Right lobe of liver (tissue), 4 donors: Measurements from ENCODE around the gene GLIS1.

Experiments
- POLR2A ChIP-seq: fragments of 450-650 bp; IDR thresholded peaks from one replicate; pipeline ENCODE4 v1.6.1; 2017; ENCODE audit warnings: antibody characterized with exemption, mild to moderate bottlenecking
- TF ChIP-seq, protein P1 (sequence below), 4 donors: fragments of 200-600 bp in 3 of 4; fragments of 450-650 bp in 1 of 4; IDR thresholded peaks; one replicate each; pipeline versions ENCODE4 v1.5.1 to v1.8.0; 2016 to 2022; ENCODE audit warnings: antibody characterized with exemption in 4 of 4, mild to moderate bottlenecking in 2 of 4
- donor health status: DM: no; HTN: no; CAD: no.
- donor health status: DM: no; HTN: no; CAD: no.
- donor health status: DM: no; HTN: yes; CAD: no.

DNA sequence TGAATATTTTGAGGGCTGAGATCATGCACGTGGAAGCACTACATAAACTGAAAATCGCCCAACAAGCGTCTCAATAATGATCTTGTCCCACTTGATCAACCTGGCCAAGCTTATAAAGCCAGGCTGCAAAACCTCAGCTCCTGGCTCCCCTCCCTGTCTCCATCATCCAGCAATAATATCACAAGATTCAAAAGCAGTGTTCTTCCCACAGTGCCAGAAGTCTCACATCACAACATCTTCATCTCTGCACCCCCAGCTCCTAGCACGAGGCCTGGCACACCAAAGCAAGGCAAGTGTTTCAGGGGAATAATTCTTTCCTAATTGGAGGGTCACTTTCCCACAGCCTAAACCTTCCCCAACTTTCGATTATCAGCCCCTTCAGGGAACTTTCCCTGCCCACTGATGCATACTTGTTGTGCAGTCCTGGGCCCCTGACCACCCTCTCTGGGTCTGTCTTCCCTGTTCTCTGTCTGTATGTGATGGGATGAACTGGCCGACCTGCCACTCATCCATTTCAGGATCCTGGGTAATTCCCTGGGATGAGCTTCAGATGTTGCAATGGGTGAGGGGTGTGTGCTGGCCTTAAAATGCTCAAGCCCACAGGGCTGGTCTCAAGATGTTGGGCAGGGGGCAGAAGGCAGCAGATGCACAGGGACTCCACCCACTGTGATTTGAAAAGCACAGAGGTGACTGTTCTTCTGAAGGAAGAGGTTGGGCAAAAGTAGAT lies 150.7 kb downstream of the GLIS1 start:
- TF ChIP-seq, protein P1, sequence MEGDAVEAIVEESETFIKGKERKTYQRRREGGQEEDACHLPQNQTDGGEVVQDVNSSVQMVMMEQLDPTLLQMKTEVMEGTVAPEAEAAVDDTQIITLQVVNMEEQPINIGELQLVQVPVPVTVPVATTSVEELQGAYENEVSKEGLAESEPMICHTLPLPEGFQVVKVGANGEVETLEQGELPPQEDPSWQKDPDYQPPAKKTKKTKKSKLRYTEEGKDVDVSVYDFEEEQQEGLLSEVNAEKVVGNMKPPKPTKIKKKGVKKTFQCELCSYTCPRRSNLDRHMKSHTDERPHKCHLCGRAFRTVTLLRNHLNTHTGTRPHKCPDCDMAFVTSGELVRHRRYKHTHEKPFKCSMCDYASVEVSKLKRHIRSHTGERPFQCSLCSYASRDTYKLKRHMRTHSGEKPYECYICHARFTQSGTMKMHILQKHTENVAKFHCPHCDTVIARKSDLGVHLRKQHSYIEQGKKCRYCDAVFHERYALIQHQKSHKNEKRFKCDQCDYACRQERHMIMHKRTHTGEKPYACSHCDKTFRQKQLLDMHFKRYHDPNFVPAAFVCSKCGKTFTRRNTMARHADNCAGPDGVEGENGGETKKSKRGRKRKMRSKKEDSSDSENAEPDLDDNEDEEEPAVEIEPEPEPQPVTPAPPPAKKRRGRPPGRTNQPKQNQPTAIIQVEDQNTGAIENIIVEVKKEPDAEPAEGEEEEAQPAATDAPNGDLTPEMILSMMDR (IDR thresholded peaks at IDR 0.05), result no peak
- no peak for TF ChIP-seq POLR2A
